ENCODE results near the gene PROB1. TPM values are rescaled to one million over a fixed set of nuclear protein-coding genes. Genes with fewer than 3 reads are reported as not detected.

Gene PROB1
- 3.8 and 5.6 TPM in 2 replicates for total RNA-seq

GRCh38 chr5:139394654-139395566 lies at the start of gene PROB1:
Gene PROB1, minus strand, starts transcription at chr5:139395104. Its CDS starts 23 bp downstream, at chr5:139395081.

GRCh38 chr5:139439013-139439903 lies 44.4 kb upstream of the PROB1 start, which contains the start of gene DNAJC18:
Gene DNAJC18, minus strand, starts transcription at chr5:139439525. Its CDS starts 80 bp downstream, at chr5:139439445.

GRCh38 chr5:139403787-139404483 lies 9.0 kb upstream of the PROB1 start, which contains the start of gene SPATA24:
Gene SPATA24, minus strand, starts transcription at chr5:139404089. Its CDS starts 29 bp downstream, at chr5:139404060.

GRCh38 chr5:139389701-139390638 lies 4.9 kb downstream of the PROB1 start, which contains the start of gene MZB1:
Gene MZB1, minus strand, starts transcription at chr5:139389913. Its CDS starts 57 bp downstream, at chr5:139389856.

GRCh38 chr5:139383275-139383992 lies 11.5 kb downstream of the PROB1 start, which contains the start of gene SLC23A1:
Gene SLC23A1, minus strand, starts transcription at chr5:139383297. Its CDS starts 44 bp downstream, at chr5:139383253.

GRCh38 chr5:139341689-139342422 lies 53.0 kb downstream of the PROB1 start, which contains the start of gene PAIP2:
Gene PAIP2, plus strand, starts transcription at chr5:139341854. Its CDS starts 21,931 bp downstream, at chr5:139363785.

Other genes with a start within 250 kb of the PROB1 start
- 38.5 and 62.8 TPM in 2 replicates for gene SIL1, start 196.7 kb downstream of the PROB1 start, total RNA-seq
- gene MATR3, start 101.4 kb downstream of the PROB1 start, total RNA-seq: 149 and 236 TPM in 2 replicates
- gene PAIP2, start 53.2 kb downstream of the PROB1 start, total RNA-seq: 53.4 and 88.9 TPM in 2 replicates
- not detected in 2 replicates for gene SLC23A1, start 11.8 kb downstream of the PROB1 start, total RNA-seq
- not detected in 2 replicates for gene MZB1, start 5.2 kb downstream of the PROB1 start, total RNA-seq
- 3.0 and 3.5 TPM in 2 replicates for gene SPATA24, start 9.0 kb upstream of the PROB1 start, total RNA-seq
- gene DNAJC18, start 44.4 kb upstream of the PROB1 start, total RNA-seq: 6.7 and 7.8 TPM in 2 replicates
- gene ECSCR, start 67.6 kb upstream of the PROB1 start, total RNA-seq: 0.80 and 1.3 TPM in 2 replicates
- not detected in 2 replicates for gene SMIM33, start 75.9 kb upstream of the PROB1 start, total RNA-seq
- gene STING1, start 87.7 kb upstream of the PROB1 start, total RNA-seq: 45.4 and 64.8 TPM in 2 replicates
- gene UBE2D2, start 166.2 kb upstream of the PROB1 start, total RNA-seq: 69.2 and 122 TPM in 2 replicates